Endodermal cell (in vitro differentiated cells): ENCODE data around the gene CPSF4. TPM values are rescaled to one million over a fixed set of nuclear protein-coding genes. Genes with fewer than 3 reads are reported as not detected.
"Not testable (repeated sequence)": the region's sequence is repeated elsewhere in the genome, so short reads cannot be mapped to it uniquely, and the experiment has no call there.

Source experiments
- DNase-seq: peaks from one replicate; pipeline ENCODE4 v3.0.0-alpha.2; 2017
- H3K27ac ChIP-seq: 2 replicates; pipeline ENCODE4 v1.5.1; 2013; ENCODE audit warnings: mild to moderate bottlenecking, low read depth, low read length, moderate library complexity
- H3K27me3 ChIP-seq: 2 replicates; pipeline ENCODE4 v1.6.1; 2013; ENCODE audit warnings: mild to moderate bottlenecking, low read length, moderate library complexity; ENCODE audit not compliant: insufficient read depth, control insufficient read depth, poor library complexity, severe bottlenecking
- H3K36me3 ChIP-seq: 2 replicates; pipeline ENCODE4 v1.7.0; 2013; ENCODE audit warnings: mild to moderate bottlenecking, low read length, moderate library complexity; ENCODE audit not compliant: control insufficient read depth, insufficient read depth
- H3K4me1 ChIP-seq: one replicate; pipeline ENCODE4 v1.7.0; 2013; ENCODE audit warnings: low read length; ENCODE audit not compliant: control insufficient read depth, insufficient read depth
- H3K4me3 ChIP-seq: 2 replicates; pipeline ENCODE4 v1.5.1; 2013; ENCODE audit warnings: mild to moderate bottlenecking, low read length, moderate library complexity
- H3K9ac ChIP-seq: 2 replicates; pipeline ENCODE4 v1.6.1; 2013; ENCODE audit warnings: mild to moderate bottlenecking, low read length, moderate library complexity; ENCODE audit not compliant: poor library complexity, severe bottlenecking; ENCODE audit errors: extremely low read depth
- H3K9me3 ChIP-seq: 2 replicates; pipeline ENCODE4 v1.6.1; 2013; ENCODE audit warnings: mild to moderate bottlenecking, low read length, moderate library complexity; ENCODE audit not compliant: control insufficient read depth
- H3K27ac Mint-ChIP-seq: 2 replicates; pipeline ENCODE4 v1.8.0; 2020; ENCODE audit warnings: mixed read lengths
- H3K27me3 Mint-ChIP-seq: 2 replicates; pipeline ENCODE4 v1.8.0; 2021; ENCODE audit warnings: mild to moderate bottlenecking, mixed read lengths; ENCODE audit not compliant: insufficient read depth
- H3K36me3 Mint-ChIP-seq: 2 replicates; pipeline ENCODE4 v1.8.0; 2020; ENCODE audit warnings: low read depth, mixed read lengths
- H3K4me1 Mint-ChIP-seq: 2 replicates; pipeline ENCODE4 v1.8.0; 2020; ENCODE audit warnings: mixed read lengths
- H3K4me3 Mint-ChIP-seq: 2 replicates; pipeline ENCODE4 v1.8.0; 2020; ENCODE audit warnings: mild to moderate bottlenecking, moderate library complexity, mixed read lengths
- H3K9me3 Mint-ChIP-seq: 2 replicates; pipeline ENCODE4 v1.8.0; 2020; ENCODE audit warnings: mild to moderate bottlenecking, mixed read lengths
- WGBS, 2 experiments: methylation state at CpG; one replicate each; pipeline versions ENCODE4 v1.1.5 to v1.1.7; 2013; ENCODE audit warnings: missing lambda C conversion rate in 2 of 2, mixed read lengths in 1 of 2; ENCODE audit not compliant: insufficient coverage in 1 of 2, insufficient read length in 1 of 2; 5-methylcytosine and 5-hydroxymethylcytosine counted together
- total RNA-seq, 2 donors: library from RNA; stranded (reverse); fragmentation: NEBNext Ultra II Directional in 1 of 2; extraction: Animal tissue kit (Norgen Biotek cat#: 25700) in 1 of 2; gene quantifications; 2 replicates in 1 of 2; 3 replicates in 1 of 2; pipeline ENCODE4 v1.2.1, GENCODE V29; 2021
- TF ChIP-seq, protein P1 (sequence below): fragments of 200-600 bp; sonication (generic); conservative IDR thresholded peaks from 2 replicates; pipeline ENCODE4 v1.5.0; 2021; ENCODE audit warnings: antibody characterized with exemption, mild to moderate bottlenecking

Gene CPSF4
- total RNA-seq, 2 donors from 2014 or later = 87.3 to 126 TPM

DNA sequence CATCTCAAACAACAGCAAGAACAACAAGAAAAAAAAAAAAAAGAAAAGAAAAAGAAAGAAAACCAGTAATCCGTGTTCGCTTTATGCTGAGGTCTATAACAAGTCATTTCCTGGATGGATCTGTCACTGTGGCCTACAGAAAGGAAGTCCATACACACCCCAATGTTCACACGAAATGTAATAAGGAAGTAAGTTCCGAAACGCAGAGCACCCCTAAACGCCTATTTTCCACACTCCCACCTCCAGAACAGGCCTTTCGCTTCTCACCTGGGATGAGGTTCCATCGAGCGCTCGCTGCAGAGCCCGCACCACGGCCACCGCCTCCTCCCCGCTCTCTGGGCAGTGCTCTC is 60.6 kb downstream of the CPSF4 start:
- Mint-ChIP-seq H3K36me3 (peaks cover 37% of the 10 kb centered on the region), H3K9me3 (peaks cover 21% of the 10 kb centered on the region), H3K27ac (peak overlapping the region; percentile 99), H3K4me3 (peak overlapping the region; percentile 97), H3K27me3 (no peaks in the 10 kb centered on the region), H3K4me1 (peaks cover 16% of the 10 kb centered on the region)
- DNase-seq = no peak
- Histone ChIP-seq H3K4me1 (no peaks in the 10 kb centered on the region), H3K27ac (peak overlapping the region; percentile 77), H3K4me3 (peak overlapping the region; percentile 98), H3K9me3 (peaks cover 11% of the 10 kb centered on the region), H3K27me3 (no peaks in the 10 kb centered on the region), H3K9ac (peak overlapping the region; percentile 71), H3K36me3 (peaks cover 19% of the 10 kb centered on the region)
- TF ChIP-seq, protein P1, sequence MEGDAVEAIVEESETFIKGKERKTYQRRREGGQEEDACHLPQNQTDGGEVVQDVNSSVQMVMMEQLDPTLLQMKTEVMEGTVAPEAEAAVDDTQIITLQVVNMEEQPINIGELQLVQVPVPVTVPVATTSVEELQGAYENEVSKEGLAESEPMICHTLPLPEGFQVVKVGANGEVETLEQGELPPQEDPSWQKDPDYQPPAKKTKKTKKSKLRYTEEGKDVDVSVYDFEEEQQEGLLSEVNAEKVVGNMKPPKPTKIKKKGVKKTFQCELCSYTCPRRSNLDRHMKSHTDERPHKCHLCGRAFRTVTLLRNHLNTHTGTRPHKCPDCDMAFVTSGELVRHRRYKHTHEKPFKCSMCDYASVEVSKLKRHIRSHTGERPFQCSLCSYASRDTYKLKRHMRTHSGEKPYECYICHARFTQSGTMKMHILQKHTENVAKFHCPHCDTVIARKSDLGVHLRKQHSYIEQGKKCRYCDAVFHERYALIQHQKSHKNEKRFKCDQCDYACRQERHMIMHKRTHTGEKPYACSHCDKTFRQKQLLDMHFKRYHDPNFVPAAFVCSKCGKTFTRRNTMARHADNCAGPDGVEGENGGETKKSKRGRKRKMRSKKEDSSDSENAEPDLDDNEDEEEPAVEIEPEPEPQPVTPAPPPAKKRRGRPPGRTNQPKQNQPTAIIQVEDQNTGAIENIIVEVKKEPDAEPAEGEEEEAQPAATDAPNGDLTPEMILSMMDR = no peak
- WGBS, 2 experiments = 1 to 3% methylated on average over 11 to 14 of the region's 14 CpGs

DNA sequence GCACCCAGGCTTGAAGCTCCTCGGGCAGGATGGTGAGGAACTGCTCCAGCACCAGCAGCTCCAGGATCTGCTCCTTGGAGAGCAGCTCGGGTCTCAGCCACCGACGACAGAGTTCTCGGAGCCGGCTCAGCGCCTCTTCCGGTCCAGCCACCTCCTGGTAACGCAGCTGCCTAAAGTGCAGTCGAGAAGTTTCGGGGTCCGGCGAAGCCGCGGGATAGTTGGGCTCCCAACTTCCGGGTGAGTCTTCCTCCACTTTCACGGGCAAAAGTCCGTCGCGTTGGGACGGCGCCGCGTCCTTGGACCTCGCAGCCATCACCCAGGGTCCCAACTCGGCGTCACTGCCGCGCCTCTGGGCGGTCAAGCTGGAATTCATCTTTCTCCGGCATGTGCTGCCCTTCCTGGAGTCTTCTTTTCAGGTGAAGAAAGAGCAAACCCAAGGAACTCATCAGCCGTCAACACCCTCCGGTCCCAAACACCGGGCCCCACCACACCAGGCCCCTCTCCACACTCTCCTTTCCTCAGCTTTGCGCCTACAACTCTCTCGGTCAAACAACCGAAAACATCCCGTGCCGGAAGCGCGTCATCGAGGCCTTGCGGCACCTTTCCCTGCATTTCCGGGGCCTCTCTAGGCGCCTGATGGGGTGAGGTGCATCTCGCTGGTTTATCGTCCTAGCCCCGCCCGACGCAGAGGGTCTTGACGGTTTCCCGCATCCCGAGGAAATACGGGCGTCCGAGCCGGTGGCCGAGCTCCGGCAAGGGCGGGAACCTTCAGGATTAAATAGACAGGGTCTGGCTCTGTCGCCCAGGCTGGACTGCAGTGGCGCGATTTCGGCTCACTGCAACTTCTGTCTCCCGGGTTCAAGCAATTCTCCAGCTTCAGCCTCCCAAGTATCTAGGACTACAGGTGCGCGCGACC is 61.2 kb downstream of the CPSF4 start, which contains the start of gene ZNF394:
TSS of gene ZNF394 (minus strand) at position 561 of the 916 bp plus-strand sequence. CDS start at position 373, 188 bp downstream.
- Mint-ChIP-seq H3K4me1 (peaks cover 16% of the 10 kb centered on the region), H3K36me3 (peaks cover 31% of the 10 kb centered on the region), H3K27ac (peak within 1 kb of the TSS; percentile 99), H3K9me3 (peaks cover 14% of the 10 kb centered on the region), H3K4me3 (peak within 1 kb of the TSS; percentile 97), H3K27me3 (no peaks in the 10 kb centered on the region)
- Histone ChIP-seq H3K27ac (peak within 1 kb of the TSS; percentile 77), H3K4me3 (peak within 1 kb of the TSS; percentile 98), H3K9me3 (peaks cover 5% of the 10 kb centered on the region), H3K9ac (peak within 1 kb of the TSS; percentile 71), H3K27me3 (no peaks in the 10 kb centered on the region), H3K4me1 (no peaks in the 10 kb centered on the region), H3K36me3 (peaks cover 14% of the 10 kb centered on the region)
- 0 to 1% methylated on average over 38 to 68 of the region's 68 CpGs for WGBS, 2 experiments
- peak; percentile 97 for DNase-seq
- TF ChIP-seq, protein P1 = peak; percentile 21

DNA sequence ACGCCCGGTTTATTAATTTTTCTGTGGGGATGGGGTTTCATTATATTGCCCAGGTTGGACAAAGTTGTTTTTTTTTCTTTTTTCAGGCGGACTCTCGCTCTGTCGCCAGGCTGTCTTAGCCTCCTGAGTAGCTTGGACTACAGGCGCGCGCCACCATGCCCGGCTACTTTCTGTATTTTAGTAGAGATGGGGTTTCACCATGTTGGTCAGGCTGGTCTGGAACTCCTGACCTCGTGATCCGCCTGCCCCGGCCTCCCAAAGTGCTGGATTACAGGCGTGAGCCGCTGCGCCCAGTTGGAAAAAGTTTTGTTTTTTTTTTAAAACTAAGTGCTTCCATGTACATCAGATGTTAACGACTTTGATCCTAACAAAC is 61.9 kb downstream of the CPSF4 start:
- peaks cover 24% of the 10 kb centered on the region for H3K36me3 Mint-ChIP-seq
- WGBS, 2 experiments = 63 to 65% methylated on average over 9 to 16 of the region's 16 CpGs
- DNase-seq = no peak
- peak overlapping the region; percentile 98 for H3K4me3 ChIP-seq
- no peak overlapping the region for H3K27ac ChIP-seq
- H3K27me3 Mint-ChIP-seq = no peaks in the 10 kb centered on the region
- H3K4me3 Mint-ChIP-seq = peak overlapping the region; percentile 97
- TF ChIP-seq, protein P1 = no peak
- H3K27me3 ChIP-seq = no peaks in the 10 kb centered on the region
- peak overlapping the region; percentile 99 for H3K27ac Mint-ChIP-seq
- peaks cover 10% of the 10 kb centered on the region for H3K36me3 ChIP-seq
- no peaks in the 10 kb centered on the region for H3K4me1 ChIP-seq
- H3K9me3 ChIP-seq = no peaks in the 10 kb centered on the region
- H3K9me3 Mint-ChIP-seq = peaks cover 8% of the 10 kb centered on the region
- H3K9ac ChIP-seq = peak overlapping the region; percentile 71
- H3K4me1 Mint-ChIP-seq = peaks cover 19% of the 10 kb centered on the region

DNA sequence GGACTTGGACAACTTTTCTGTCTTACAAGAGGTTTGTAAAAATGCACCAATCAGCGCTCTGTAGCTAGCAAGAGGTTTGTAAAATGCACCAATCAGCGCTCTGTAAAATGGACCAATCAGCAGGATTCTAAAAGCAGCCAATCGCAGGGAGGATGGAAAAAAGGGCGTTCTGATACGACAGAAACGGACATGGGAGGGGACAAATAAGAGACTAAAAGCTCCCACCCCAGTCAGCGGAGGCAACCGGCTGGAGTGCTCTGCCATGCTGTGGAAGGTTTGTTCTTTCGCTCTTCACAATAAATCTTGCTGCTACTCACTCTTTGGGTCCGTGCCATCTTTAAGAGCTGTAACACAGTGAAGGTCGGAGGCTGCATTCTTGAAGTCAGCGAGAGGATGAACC is 62.5 kb downstream of the CPSF4 start:
- peaks cover 21% of the 10 kb centered on the region for H3K36me3 Mint-ChIP-seq
- peak overlapping the region; percentile 97 for H3K4me3 Mint-ChIP-seq
- H3K9me3 Mint-ChIP-seq, H3K27ac Mint-ChIP-seq, H3K27ac ChIP-seq, H3K36me3 ChIP-seq, H3K27me3 Mint-ChIP-seq, H3K9ac ChIP-seq, H3K27me3 ChIP-seq, H3K9me3 ChIP-seq, H3K4me1 ChIP-seq: not testable (repeated sequence)
- 95 to 98% methylated on average over 10 to 12 of the region's 12 CpGs for WGBS, 2 experiments
- H3K4me3 ChIP-seq = peak overlapping the region; percentile 98
- peaks cover 25% of the 10 kb centered on the region for H3K4me1 Mint-ChIP-seq
- DNase-seq = peak; percentile 58
